Fibroblast of the aortic adventitia (primary cell): ENCODE data around the gene GMDS. TPM values are rescaled to one million over a fixed set of nuclear protein-coding genes. Genes with fewer than 3 reads are reported as not detected.
"Not testable (repeated sequence)": the region's sequence is repeated elsewhere in the genome, so short reads cannot be mapped to it uniquely, and the experiment has no call there.

Source experiments
- DNase-seq: peaks from one replicate; pipeline ENCODE4 v3.0.0-alpha.2; 2010; ENCODE audit warnings: low read depth
- H3K4me3 ChIP-seq: 2 replicates; pipeline ENCODE4 v1.5.1; 2011; ENCODE audit warnings: low read depth, mild to moderate bottlenecking, control low read depth, low read length, moderate library complexity
- CTCF ChIP-seq: IDR thresholded peaks from 2 replicates; pipeline ENCODE4 v1.5.1; 2011; ENCODE audit warnings: mild to moderate bottlenecking, low read length, control low read depth, inconsistent platforms; ENCODE audit not compliant: insufficient read depth
- total RNA-seq: library from RNA; depleted of rRNA; stranded (reverse); fragments of >200 nt; gene quantifications from 2 replicates; pipeline ENCODE4 v1.2.3, GENCODE V29; 2012; ENCODE audit warnings: low replicate concordance

GMDS gene
- total RNA-seq, 1 donor = 15.9 TPM

- no peak for TF ChIP-seq CTCF
- H3K4me3 ChIP-seq = no peak overlapping the region
- DNase-seq = no peak
Measured at GRCh38 chr6:1698527-1698926, 546.9 kb downstream of the GMDS start.

GRCh38 chr6:1697688-1698351 is 547.6 kb downstream of the GMDS start:
- no peak for DNase-seq
- no peak overlapping the region for H3K4me3 ChIP-seq
- TF ChIP-seq CTCF = no peak

- DNase-seq = no peak
- no peak overlapping the region for H3K4me3 ChIP-seq
- TF ChIP-seq CTCF = no peak
Measured at GRCh38 chr6:1696463-1696850, 548.9 kb downstream of the GMDS start.

GRCh38 chr6:1695546-1696462 is 549.6 kb downstream of the GMDS start:
- H3K4me3 ChIP-seq = no peak overlapping the region
- TF ChIP-seq CTCF = no peak
- peak; percentile 57 for DNase-seq

GRCh38 chr6:1691828-1692227 is 553.6 kb downstream of the GMDS start:
- DNase-seq, H3K4me3 ChIP-seq: not testable (repeated sequence)

GRCh38 chr6:1690656-1691055 is 554.7 kb downstream of the GMDS start:
- DNase-seq, H3K4me3 ChIP-seq: not testable (repeated sequence)

- H3K4me3 ChIP-seq = no peak overlapping the region
- no peak for TF ChIP-seq CTCF
- no peak for DNase-seq
Measured at GRCh38 chr6:1689141-1689540, 556.3 kb downstream of the GMDS start.

GRCh38 chr6:1688396-1688795 is 557.0 kb downstream of the GMDS start:
- no peak for TF ChIP-seq CTCF

More at GRCh38 chr6:1688396-1688795, 557.0 kb downstream of the GMDS start:
- DNase-seq = no peak
- H3K4me3 ChIP-seq = no peak overlapping the region
